ENCODE results near the gene PRLH.
"Not testable (repeated sequence)": the region's sequence is repeated elsewhere in the genome, so short reads cannot be mapped to it uniquely, and the experiment has no call there.

The PRLH gene

DNA sequence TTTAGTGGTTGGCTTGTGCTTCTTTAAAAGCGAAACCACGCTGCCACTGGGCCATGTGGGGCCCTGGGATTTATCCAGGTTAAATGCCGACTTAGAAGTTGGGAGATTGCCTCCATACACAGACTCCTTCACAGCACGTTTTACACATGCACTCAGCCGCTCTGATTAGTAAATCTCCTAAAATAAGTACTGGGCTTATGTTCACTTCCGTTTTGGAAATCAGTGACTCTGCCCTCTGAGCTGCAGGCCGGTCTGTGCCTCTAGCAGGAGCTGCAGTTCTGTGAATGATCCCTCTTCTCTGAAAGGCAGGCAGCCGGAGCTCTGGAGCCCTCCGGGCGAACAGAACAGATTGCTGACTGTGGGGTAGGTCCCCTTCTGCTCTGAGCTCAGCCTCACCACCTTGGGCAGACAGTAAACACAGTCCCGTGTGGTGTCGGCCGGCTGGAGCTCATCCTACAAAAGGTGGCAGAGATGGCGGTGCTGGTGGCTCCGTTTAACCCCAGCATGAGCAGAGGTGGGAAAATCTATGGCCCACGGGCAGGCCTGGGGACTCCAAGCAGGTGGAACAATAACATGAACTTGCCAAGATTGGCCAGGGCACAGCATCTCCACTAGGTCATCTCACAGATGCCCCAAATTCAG, 34.0 kb downstream of the PRLH start:
- peak; percentile 84 for DNase-seq (ENCODE audit: low read depth, low spot score)

DNA sequence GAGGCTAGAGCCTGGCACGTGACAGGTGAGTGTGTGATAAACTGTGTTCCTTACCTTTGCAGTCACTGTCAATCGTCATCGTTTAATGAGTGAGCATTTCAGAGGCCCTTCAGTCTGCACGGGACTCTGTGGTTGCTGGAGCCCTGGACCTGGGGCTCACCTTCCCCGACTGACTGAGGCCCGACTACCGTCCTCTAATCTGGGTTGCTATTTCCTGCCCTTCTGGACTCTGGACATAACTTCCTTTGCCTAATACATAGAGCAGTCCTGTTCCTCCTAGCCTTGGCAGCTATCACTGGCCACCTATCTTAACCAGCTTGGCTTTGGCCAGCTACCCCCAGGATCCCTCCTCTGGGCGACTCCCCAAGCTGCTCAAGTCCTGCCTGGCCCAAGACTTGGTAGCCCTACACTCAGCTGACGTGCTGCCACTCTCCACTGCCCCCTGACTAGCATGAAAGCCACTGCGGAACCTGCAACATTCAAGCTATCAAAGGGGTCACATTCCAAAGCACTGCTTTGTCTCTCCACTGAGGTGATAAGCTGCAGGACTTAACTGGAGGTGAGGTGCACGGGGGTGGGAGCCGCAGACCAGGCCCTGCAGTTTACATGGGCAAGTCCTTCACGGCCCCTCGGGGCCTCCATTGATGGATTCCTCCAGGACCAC, 35.2 kb downstream of the PRLH start:
- peak; percentile 86 for DNase-seq (ENCODE audit: low read depth, low spot score)

DNA sequence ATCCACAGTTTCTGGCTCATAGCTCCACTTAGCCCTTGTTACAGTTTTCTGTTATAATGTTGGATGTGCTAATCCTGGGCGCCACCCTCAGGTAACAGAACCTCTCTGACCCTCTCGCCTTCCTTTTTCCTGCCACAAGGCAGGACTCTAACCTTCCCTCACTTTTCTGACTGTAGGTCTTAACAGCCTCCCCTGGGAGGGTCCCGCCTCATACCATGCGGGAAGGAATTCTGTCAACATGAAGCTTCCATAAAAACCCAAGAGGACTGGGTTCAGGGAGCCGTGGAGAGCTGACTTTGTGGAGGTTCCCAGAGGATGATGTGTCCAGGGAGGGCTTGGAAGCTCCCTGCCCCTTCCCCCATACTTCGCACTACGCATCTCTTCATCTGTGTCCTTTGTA, 36.0 kb downstream of the PRLH start:
- DNase-seq (ENCODE audit: low read depth, low spot score): no peak

DNA sequence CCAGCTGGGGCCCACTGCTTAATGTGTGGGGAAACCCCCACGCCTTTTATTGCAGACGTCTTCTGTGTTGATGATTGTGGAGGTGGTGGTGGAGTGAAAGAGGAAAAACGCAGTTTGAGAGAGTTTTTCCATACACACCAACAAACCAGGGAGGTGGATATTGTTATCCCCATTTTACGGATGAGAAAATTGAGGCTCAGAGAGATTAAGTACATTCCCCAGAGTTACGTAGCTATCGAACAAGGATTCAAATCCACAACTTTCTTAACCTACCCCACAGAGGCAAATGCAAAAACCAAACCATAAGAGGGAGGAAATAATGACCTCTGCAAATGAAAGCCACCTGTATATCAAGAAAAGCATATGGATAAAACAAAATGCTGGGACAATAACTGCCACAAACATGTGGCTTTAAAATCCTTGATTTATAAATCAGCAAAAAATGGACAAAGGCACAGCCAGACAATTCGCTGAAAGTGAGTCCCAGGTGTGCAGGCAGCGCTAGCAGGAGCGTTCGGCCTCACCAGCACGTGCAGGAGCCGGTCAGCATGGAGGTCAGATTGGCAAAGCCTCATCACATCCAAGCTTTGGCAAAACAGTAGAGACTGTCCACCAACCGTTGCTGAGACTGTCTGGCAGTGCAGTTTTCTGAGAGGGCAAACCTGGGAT, 36.8 kb downstream of the PRLH start:
- DNase-seq (ENCODE audit: low read depth, low spot score): no peak

DNA sequence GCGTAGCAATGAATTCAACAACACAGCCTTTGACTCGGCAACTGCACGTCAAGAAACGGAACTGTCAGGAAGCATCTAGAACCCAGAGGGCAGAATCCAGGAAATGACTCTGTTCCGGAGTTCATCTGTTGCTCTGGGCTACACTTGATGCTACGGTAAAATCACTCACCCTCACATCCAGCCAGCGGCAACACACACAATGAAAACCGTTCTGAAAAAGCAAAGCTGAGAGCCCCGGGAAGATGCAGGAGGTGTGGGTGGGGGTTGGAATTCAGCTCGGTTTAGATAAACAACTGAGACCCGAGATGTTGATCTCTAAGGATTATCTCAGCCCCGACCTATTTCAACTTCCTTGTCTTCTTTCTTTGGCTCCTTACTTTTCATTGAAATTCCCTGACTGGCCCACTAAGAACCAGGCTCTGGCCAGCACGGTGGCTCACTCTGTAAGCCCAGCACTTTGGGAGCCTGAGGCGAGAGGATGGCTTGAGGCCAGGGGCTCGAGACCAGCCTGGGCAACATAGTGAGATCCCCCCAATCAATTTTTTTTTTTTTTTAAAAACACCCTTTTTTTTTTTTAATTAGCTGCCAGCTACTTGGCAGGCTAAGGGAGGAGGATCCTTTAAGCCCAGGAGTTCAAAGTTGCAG, 37.5 kb downstream of the PRLH start:
- DNase-seq (ENCODE audit: low read depth, low spot score): peak; percentile 77

DNA sequence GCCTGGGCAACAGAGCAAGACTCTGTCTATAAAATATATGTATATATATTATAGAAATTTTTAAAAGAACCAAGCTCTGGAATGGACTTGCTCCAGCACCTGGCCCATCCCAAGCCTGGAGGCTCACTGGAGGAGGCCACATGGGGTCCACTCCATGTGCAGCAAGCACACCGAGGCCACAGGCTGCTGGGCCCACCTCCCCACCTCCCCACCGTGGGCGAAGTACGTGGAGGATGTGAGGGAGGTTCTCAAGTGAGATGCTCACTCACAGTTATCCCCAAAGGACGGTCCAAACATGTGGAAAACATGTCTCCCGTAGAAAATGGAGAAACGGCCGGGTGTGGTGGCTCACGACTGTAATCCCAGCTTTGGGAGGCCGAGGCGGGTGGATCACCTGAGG, 38.0 kb downstream of the PRLH start:
- DNase-seq (ENCODE audit: low read depth, low spot score): no peak

DNA sequence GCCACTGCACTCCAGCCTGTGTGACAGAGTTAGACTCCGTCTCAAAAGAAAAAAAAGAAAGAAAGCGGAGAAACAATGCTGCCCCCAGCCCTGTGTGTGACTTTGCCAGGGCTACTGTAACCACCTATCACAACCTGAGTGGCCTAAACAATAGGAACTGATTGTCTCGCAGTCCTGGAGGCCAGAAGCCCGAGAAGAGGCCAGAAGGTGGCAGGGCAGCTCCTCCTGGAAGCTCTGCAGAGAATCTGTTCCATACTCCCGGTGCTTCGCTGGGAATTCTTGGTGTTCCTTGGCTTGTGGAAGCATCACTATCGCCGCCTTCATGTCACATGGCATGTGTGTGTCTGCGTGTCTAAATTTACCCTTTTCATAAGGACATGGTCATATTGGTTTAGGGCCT, 38.6 kb downstream of the PRLH start:
- DNase-seq (ENCODE audit: low read depth, low spot score): no peak

DNA sequence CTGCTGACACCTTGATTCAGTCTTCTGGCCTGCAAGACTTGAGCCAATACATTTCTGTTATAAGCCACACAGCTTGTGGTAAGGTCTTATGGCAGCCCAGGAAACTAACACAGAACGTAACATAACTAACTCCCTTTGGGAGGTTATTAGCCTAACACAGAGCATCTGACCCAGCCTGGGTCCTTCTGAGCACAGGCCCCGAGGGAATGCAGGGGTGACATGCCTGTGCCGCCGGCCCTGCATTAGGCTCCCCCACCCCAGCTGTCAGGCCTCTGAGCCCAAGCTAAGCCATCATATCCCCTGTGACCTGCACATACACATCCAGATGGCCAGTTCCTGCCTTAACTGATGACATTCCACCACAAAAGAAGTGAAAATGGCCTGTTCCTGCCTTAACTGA, 40.1 kb downstream of the PRLH start:
- not testable (repeated sequence) for DNase-seq (ENCODE audit: low read depth, low spot score)

DNA sequence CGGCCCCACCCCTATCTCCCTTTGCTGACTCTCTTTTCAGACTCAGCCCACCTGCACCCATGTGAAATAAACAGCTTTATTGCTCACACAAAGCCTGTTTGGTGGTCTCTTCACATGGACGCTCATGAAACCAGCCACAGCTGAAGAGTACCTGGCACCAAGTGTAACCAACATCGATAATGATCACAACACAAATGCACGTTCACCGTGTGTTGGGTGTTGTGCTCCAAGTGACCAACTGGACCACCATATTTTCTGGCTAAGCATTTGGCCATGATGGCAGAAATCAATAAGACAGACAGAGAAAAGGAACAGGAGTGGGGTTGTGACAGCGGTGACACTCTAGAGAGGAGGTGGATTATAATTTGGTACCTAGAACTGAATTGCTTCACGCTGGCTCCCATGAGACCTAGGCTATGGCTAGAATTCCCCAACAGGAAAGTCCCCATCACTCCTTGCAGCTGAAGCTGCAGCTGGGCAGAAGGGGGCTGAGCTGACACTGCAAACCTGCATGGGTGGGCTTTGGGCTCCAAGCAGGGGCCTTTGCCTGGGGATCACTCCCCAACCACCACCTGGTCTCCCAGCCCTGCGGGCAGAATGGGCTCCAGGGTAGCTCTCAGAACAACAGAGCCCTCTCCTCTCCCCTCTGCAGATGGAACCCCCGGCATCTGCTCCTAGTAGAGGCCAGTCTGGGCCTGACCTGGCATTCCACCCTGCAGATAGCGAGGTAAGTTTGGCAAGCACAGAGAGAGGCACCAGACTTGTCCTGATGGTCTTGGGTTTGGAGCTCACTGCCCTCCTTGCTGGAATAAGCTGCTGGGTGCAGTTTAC, 46.4 kb downstream of the PRLH start:
- DNase-seq (ENCODE audit: low read depth, low spot score): no peak

DNA sequence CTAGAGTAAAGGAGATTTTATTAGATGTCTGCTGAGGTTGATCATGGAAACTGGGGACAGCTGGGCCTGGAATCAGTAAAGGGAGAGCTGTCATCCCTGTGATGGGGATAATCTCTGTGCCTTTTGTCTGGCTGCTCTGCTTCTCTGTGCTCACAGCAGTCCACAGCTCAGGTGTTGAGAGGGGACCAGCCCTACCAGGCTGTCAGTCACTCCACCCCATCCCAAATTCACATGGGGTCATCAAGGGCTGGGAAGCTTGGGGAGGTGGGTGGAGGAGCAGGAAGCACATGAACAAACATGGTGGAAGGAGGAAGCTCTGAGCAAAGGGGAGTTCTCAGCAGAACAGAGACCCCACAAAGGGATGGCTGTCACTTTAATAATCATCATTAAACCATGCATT, 47.3 kb downstream of the PRLH start:
- DNase-seq (ENCODE audit: low read depth, low spot score): peak; percentile 59

DNA sequence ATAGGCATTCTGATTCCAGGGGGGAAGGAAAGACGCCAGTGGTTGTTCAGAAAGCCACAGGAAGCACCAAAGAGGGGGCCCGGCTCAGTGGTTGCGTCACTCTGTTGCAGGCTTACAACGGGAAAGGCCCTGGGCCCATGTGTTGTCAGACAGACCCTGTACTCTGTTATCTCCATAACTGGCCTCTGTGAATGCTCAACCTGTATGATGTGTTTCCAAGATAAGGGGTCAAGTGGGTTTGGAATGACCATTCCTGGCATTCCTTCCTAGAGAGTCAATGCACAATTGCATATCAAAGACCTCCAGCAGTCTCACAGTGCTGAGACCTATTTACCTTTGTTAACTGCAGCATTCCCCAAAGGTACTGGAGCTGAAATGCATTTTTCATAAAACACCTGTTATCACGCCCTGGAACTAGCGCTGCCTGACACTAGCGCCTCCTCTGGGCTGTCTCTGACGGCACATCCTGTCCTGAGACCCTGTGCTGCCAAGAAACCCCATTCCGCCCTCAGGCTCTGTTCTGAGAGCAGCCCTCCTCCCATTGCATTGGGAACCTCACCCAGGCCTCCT, 47.9 kb downstream of the PRLH start:
- DNase-seq (ENCODE audit: low read depth, low spot score): peak; percentile 97

DNA sequence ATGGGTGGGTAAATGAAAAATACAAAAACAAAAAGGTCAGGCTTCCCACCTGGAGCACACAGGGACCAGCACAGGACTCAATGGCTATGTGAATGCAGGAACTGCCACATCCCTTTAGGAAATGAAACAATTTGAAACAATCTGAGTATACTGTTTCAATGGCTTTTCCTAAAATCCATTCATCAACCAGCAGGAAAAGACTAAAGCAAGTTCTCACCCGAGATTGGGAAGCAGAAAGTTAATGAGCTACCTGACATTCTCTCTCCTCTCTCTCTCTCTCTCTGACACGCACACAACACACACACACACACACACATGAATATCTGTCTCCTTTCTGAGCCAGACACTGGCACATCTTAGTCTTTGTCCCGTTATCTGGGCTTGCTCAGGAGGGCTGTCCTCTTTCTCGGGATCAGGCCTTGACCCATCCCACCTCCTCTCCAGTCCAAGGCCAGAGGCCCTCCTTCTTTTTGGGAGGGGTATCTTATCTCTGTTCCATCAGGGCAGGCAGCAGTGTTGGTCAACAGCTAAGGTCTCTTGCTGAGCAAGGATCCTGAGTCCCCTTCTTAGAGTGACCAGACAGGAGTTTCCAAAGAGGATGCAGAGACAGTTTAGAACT, 49.4 kb downstream of the PRLH start:
- DNase-seq (ENCODE audit: low read depth, low spot score): no peak

DNA sequence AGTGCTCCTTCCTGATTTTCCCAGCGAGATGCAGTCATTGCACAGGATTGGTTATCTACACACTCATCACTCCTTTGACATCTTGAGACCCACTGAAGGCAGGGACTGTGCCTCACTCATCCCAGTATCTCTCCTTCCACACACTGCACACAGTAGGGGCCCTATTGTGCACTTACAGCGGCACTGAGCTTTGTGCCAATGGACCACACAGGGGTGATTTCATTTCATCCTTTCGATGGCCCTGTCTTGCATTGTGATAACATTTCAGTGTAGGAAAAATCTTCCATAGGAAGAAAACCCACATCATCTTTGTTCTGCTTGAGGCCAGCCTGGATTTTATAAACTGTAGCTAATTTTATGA, 50.0 kb downstream of the PRLH start:
- DNase-seq (ENCODE audit: low read depth, low spot score): no peak

All from ELF-1 (cell line).